NCI-H1417 treated with DMSO at 0.1 percent for 48 hours (cell line): Measurements from ENCODE around the gene TRAPPC5.
"Not testable (repeated sequence)": the region's sequence is repeated elsewhere in the genome, so short reads cannot be mapped to it uniquely, and the experiment has no call there.

ENCODE experiments used
- DNase-seq: peaks from one replicate; lab custom pipeline; 2025; lab: John Stamatoyannopoulos, UW

TRAPPC5 gene

DNA sequence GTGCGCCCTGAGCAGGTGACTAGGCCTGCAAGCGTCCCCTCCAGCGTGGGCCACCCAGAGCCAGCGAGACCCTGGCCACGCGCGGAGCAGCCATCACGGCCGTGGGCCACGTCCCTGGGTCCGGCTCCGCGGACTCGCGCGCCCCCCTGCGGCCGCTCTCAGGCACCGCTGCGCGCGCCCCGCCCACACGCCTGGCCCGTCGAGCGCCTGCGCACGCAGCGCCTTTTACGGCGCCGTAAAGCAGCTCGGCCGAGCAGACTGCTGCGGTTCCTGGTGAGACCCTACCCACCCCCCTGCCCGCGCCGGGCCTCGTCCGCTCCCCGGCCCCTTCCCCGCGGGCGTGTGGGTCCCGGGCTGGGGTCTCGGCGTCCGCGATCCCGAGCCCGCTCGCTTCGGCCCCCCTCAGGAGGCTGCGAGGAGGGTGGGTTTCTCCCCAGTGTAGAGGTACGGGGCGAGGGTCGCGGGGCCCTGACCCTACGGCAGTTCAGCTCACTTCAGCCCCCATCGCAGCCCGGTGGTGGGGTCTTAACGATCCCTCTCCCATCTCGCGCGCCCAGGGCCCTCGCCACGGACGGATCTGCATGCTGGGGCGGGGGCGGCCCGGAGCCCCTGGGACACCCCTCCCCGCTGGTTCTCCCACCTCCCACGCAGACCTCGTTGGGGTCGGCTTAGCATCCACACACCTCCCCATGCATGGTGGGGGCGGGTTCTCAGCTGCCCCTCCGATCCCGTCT is at the start of gene TRAPPC5:
TSS of gene TRAPPC5 (plus strand) at position 228 of the 734 bp plus-strand sequence. CDS start 1,421 bp downstream, outside the sequence.
- peak; percentile 25 for DNase-seq

DNA sequence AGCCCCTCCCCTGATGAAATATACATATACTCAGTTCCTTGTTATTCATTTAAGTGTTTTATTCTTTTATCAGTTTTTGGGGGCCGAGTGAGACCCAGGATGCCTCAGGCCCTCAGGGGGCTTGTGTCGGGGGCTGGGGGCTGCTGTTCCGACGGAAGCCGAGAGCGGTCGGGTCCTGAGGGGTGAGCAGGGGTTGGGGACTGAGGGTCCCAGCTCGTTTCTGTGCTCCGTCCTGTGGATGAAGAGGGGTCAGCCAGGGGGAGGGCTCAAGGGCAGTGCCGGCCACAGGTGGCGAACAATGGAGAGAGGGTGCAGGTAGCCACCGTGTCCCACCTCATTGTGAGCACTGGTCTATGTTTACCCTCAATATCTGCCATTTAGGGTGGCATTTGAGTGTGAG is 49.1 kb upstream of the TRAPPC5 start:
- no peak for DNase-seq

- DNase-seq: no peak
Measured at GRCh38 chr19:7632340-7633203, 48.1 kb upstream of the TRAPPC5 start.

DNA sequence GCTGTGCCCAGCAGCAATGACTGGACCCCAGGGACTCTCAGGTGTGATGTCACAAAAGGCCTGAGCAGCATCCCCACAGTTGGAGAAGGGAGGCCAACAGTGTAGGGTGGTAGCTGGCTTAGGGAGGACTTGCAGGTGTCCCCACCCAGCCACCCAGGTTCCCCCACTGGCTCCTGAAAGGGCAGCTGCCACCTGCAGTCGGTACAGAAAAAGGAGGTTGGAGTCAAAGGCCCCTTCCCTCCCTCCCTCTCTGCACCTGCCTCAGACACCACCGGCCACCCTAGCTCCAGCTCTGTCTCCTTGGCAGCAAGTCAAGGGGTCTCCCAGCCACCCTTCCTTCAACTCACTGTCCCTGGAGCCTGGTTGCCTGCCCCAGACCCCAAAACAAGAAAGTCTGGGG is 46.9 kb upstream of the TRAPPC5 start, which contains the start of gene PCP2:
TSS of gene PCP2 (minus strand) at position 22 of the 400 bp plus-strand sequence. CDS start 262 bp downstream, outside the sequence.
- DNase-seq: no peak

- DNase-seq: no peak
Measured at GRCh38 chr19:7635670-7636069, 45.0 kb upstream of the TRAPPC5 start.

- no peak for DNase-seq
Measured at GRCh38 chr19:7636317-7636690, 44.3 kb upstream of the TRAPPC5 start.

GRCh38 chr19:7636691-7637373 is 43.8 kb upstream of the TRAPPC5 start, which contains the start of gene STXBP2:
STXBP2 (plus strand) TSS chr19:7637110; CDS start chr19:7637150, 40 bp downstream.
- peak; percentile 24 for DNase-seq

GRCh38 chr19:7637374-7638256 is 43.0 kb upstream of the TRAPPC5 start:
- no peak for DNase-seq

DNA sequence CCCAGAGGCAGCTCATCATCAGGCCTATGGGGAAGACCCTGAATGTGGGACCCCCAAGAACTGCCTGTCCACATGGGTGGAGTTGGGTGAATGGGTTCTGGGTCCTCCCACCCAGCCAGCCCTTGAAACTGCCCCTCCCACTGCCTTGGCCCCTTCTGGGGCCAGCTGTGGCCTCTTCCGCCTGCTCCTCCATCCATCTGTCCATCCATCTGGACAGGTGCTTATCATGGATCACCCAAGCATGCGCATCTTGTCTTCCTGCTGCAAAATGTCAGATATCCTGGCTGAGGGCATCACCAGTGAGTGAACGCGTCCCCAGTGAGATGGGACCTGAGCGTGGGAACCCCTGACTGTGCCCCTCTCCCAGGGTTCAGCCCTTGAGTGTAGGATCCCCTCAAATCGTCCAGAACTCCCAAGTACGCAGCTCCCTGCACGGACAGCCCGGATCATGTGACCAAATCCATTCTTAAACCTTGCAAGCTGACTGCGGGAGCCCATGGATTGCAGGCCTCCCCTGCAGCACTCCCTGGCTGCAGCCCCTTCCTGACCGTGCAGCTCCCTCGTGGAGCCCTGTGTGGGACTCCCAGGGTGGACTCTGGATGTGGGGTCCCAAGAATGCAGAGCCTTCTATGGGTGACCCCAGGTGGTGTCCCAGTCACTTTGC is 41.7 kb upstream of the TRAPPC5 start:
- no peak for DNase-seq

DNA sequence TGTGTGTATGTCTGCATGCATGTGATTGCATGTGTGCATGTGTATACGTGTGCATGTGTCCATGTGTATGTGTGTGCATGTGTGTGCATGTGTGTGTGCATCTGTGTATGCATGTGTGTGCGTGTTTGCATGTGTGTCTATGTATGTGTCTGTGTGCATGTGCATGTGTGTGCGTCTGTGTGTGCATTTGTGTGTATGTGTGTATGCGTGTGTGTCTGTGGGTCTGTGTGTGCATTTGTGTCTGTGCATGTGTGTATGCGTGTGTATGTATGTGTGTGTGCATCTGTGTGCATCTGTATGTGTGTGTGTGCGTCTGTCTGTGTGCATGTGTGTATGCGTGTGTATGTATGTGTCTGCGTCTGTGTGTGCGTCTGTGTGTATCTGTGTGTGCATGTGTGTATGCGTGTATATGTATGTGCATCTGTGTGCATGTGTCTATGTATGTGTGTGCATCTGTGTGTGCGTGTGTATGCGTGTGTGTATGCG is 40.7 kb upstream of the TRAPPC5 start:
- DNase-seq: no peak

GRCh38 chr19:7640803-7641202 is 39.8 kb upstream of the TRAPPC5 start:
- DNase-seq: no peak

GRCh38 chr19:7641290-7642276 is 39.0 kb upstream of the TRAPPC5 start:
- DNase-seq: no peak

DNA sequence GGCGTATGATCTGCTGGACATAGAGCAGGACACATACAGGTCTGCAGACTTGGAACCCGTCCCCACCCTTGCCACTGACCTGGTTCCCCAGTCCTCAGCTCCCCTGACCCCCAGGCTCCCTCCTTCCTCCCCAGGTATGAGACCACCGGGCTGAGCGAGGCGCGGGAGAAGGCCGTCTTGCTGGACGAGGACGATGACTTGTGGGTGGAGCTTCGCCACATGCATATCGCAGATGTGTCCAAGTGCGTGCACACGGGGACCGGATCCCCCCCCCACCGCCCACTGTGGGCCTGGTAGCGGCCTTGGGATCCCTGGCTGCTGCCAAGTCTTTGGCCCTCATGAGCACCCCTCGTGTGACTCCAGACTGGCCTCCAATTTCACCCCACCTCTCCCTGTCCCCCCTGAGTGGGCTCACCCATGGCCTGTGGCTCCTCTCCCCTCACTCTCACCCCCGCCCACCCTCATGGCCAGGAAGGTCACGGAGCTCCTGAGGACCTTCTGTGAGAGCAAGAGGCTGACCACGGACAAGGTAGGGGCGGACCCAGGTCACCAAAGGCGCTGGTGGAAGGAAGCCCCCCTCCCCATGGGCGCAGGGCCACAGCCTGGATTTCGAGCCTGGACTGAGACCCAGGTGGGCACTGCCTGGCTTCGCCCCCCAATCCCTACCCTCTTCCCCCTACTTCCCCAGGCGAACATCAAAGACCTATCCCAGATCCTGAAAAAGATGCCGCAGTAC is 38.2 kb upstream of the TRAPPC5 start:
- DNase-seq: no peak

DNA sequence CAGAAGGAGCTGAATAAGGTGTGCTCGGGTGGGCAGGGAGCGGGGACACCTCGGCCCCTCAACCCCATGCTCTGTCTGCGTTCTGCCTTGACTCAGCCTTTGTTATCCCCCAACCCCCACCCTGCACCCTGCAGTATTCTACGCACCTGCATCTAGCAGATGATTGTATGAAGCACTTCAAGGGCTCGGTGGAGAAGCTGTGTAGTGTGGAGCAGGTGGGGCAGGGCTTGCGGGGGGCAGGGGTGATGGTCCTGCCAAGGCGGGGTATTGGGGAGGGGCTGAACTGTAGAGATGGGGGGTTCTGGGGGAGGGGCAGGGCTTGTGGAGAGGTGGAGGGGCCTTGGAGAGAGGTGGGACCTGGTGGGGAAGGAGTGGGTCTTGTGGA is 37.6 kb upstream of the TRAPPC5 start:
- no peak for DNase-seq

GRCh38 chr19:7643629-7644549 is 36.7 kb upstream of the TRAPPC5 start:
- DNase-seq: not testable (repeated sequence)

DNA sequence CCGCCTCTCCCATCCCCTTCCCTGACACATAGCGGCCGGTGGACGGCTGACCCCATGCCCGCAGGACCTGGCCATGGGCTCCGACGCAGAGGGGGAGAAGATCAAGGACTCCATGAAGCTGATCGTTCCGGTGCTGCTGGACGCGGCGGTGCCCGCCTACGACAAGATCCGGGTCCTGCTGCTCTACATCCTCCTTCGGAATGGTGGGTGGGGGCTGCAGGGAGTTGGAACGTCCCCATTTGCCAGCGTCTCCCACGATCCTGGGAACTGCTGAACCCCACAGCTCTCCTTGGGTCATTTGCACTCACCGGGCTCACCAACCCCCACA is 36.1 kb upstream of the TRAPPC5 start:
- DNase-seq: no peak

DNA sequence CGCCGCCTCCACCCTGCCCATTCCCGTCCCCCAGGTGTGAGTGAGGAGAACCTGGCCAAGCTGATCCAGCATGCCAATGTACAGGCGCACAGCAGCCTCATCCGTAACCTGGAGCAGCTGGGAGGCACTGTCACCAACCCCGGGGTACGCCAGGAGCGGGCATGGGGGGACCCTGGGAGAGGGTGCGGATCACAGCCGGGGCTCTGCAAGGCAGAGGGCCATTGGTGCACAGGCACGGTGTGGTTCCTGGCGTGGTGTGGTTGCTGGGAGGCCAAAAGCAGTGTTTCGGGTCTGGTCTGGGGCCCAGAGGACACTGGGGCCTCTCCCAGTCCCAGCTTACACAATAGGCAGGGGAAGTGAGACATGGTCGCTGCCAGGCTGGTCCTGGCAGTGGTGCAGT is 35.5 kb upstream of the TRAPPC5 start:
- no peak for DNase-seq
